HCT116 (cell line): Measurements from ENCODE around the gene MSI2. TPM values are rescaled to one million over a fixed set of nuclear protein-coding genes. Genes with fewer than 3 reads are reported as not detected.

Experiments used
- ATAC-seq: fragments of 200-7000 bp; cut with Tn5 transposase; 2 replicates; pipeline ENCODE4 v1.9.1; 2020; ENCODE audit warnings: mild to moderate bottlenecking, moderate library complexity
- BruUV-seq: library from RNA; stranded (reverse); fragments of 400-500 nt; replicated peaks from 2 replicates; lab custom pipeline; 2021; lab: Mats Ljungman, UMichigan
- CTCF ChIA-PET: fragments of 300-600 bp; sonication (Branson Sonifier 250); formaldehyde crosslinking; loops from one replicate; lab custom pipeline; 2021; ENCODE audit warnings: antibody characterized with exemption; lab: Charles Lee
- POLR2A ChIA-PET: fragments of 300-600, 350-600 bp; sonication (Branson Sonifier 250); formaldehyde crosslinking; loops from one replicate; lab custom pipeline; 2021; ENCODE audit warnings: antibody characterized with exemption; lab: Charles Lee
- RAD21 ChIA-PET, 2 experiments: fragments of 300-600 bp; sonication (Branson Sonifier 250); formaldehyde crosslinking; loops; one replicate each; lab custom pipeline; 2023; ENCODE audit warnings: low total read pairs in 2 of 2; ENCODE audit not compliant: uncharacterized antibody in 2 of 2, unreplicated experiment in 2 of 2, low non-redundant PET in 1 of 2; lab: Charles Lee
- DNase-seq: peaks from one replicate; pipeline ENCODE4 v3.0.0-alpha.2; 2010; ENCODE audit warnings: low read depth, low spot score
- H2AFZ ChIP-seq: fragments of 200-600 bp; shearing (Covaris generic), sonication (generic); 2 replicates; pipeline ENCODE4 v1.6.1; 2017; ENCODE audit warnings: low read depth, mixed run types, mixed read lengths, antibody characterized with exemption, low read length; ENCODE audit not compliant: poor library complexity, severe bottlenecking
- H3K27ac ChIP-seq: 2 replicates; pipeline ENCODE4 v1.5.1; 2012; ENCODE audit warnings: low read depth, low read length
- H3K27me3 ChIP-seq: fragments of 200-600 bp; sonication (generic); 2 replicates; pipeline ENCODE4 v1.6.1; 2016; ENCODE audit warnings: mixed run types, low read length, mixed read lengths; ENCODE audit not compliant: insufficient read depth
- H3K36me3 ChIP-seq, 2 experiments: fragments of 200-500 bp in 1 of 2; fragments of 200-600 bp in 1 of 2; sonication (Bioruptor generic) in 1 of 2; sonication (generic) in 1 of 2; 2 replicates each; pipeline versions ENCODE4 v1.5.1 to v1.6.1; 2014 to 2016; ENCODE audit warnings: low read length in 2 of 2, inconsistent platforms in 1 of 2, mixed read lengths in 1 of 2, mixed run types in 1 of 2; ENCODE audit not compliant: insufficient read depth in 2 of 2, control insufficient read depth in 1 of 2
- H3K4me1 ChIP-seq, 2 experiments: fragments of 200-600 bp in 1 of 2; sonication (generic) in 1 of 2; 2 replicates each; pipeline versions ENCODE4 v1.5.1 to v1.6.1; 2012 to 2017; ENCODE audit warnings: low read length in 2 of 2, inconsistent platforms in 1 of 2, mild to moderate bottlenecking in 1 of 2, mixed read lengths in 1 of 2, mixed run types in 1 of 2, moderate library complexity in 1 of 2; ENCODE audit not compliant: insufficient read depth in 2 of 2, control insufficient read depth in 1 of 2
- H3K4me2 ChIP-seq: fragments of 200-600 bp; sonication (generic); 2 replicates; pipeline ENCODE4 v1.6.1; 2017; ENCODE audit warnings: mixed run types, low read length, mixed read lengths
- H3K4me3 ChIP-seq, 2 experiments: fragments of 200-600 bp in 1 of 2; sonication (generic) in 1 of 2; replicated peaks in 1 of 2; 2 replicates each; pipeline ENCODE4 v1.5.1; 2011 to 2016; ENCODE audit warnings: low read length in 2 of 2, control low read depth in 1 of 2, low read depth in 1 of 2, mild to moderate bottlenecking in 1 of 2, mixed read lengths in 1 of 2, mixed run types in 1 of 2
- H3K79me2 ChIP-seq: fragments of 200-600 bp; sonication (generic); 2 replicates; pipeline ENCODE4 v1.6.1; 2017; ENCODE audit warnings: mild to moderate bottlenecking, mixed run types, low read length, moderate library complexity, mixed read lengths; ENCODE audit not compliant: insufficient read depth
- H3K9ac ChIP-seq: fragments of 200-600 bp; sonication (generic); 2 replicates; pipeline ENCODE4 v1.6.1; 2016; ENCODE audit warnings: low read length, mixed read lengths
- H3K9me2 ChIP-seq: fragments of 200-600 bp; sonication (generic), shearing (Covaris generic); 2 replicates; pipeline ENCODE4 v1.6.1; 2017; ENCODE audit warnings: mixed run types, mild to moderate bottlenecking, moderate library complexity; ENCODE audit not compliant: insufficient read depth
- H3K9me3 ChIP-seq, 2 experiments: fragments of 200-500 bp in 1 of 2; fragments of 200-600 bp in 1 of 2; sonication (Bioruptor generic) in 1 of 2; sonication (generic) in 1 of 2; 2 replicates each; pipeline ENCODE4 v1.6.1; 2014 to 2017; ENCODE audit warnings: low read length in 2 of 2, mixed read lengths in 2 of 2, inconsistent platforms in 1 of 2, low read depth in 1 of 2, mild to moderate bottlenecking in 1 of 2, mixed run types in 1 of 2, moderate library complexity in 1 of 2; ENCODE audit not compliant: control insufficient read depth in 1 of 2, insufficient read depth in 1 of 2
- H4K20me1 ChIP-seq: fragments of 200-600 bp; sonication (generic), shearing (Covaris generic); 2 replicates; pipeline ENCODE4 v1.6.1; 2017; ENCODE audit warnings: mixed run types, mild to moderate bottlenecking, moderate library complexity; ENCODE audit not compliant: insufficient read depth
- ATF3 ChIP-seq: IDR thresholded peaks from 2 replicates; pipeline ENCODE4 v1.6.1; 2012
- CBX3 ChIP-seq: IDR thresholded peaks from 2 replicates; pipeline ENCODE4 v1.6.1; 2012; ENCODE audit warnings: low read depth
- CEBPB ChIP-seq: IDR thresholded peaks from 2 replicates; pipeline ENCODE4 v1.6.1; 2012; ENCODE audit warnings: low read depth
- CTCF ChIP-seq, 3 experiments: fragments of 200-600 bp in 1 of 3; sonication (generic) in 1 of 3; IDR thresholded peaks in 2 of 3; conservative IDR thresholded peaks in 1 of 3; 2 replicates each; pipeline ENCODE4 v1.5.1; 2012 to 2017; ENCODE audit warnings: low read depth in 2 of 3, low read length in 2 of 3, antibody characterized with exemption in 1 of 3, borderline replicate concordance in 1 of 3, control low read depth in 1 of 3, mild to moderate bottlenecking in 1 of 3, mixed read lengths in 1 of 3, mixed run types in 1 of 3, moderate library complexity in 1 of 3; ENCODE audit not compliant: insufficient read depth in 1 of 3
- ELF1 ChIP-seq: IDR thresholded peaks from 2 replicates; pipeline ENCODE4 v1.6.1; 2012; ENCODE audit warnings: low read depth, borderline replicate concordance
- EZH2 ChIP-seq: fragments of 200-600 bp; sonication (generic); IDR thresholded peaks from 2 replicates; pipeline ENCODE4 v1.6.1; 2017; ENCODE audit warnings: antibody characterized with exemption, mixed run types
- EZH2phosphoT487 ChIP-seq: fragments of 200-600 bp; IDR thresholded peaks from 2 replicates; pipeline ENCODE4 v1.6.1; 2018; ENCODE audit warnings: antibody characterized with exemption, borderline replicate concordance
- JUND ChIP-seq: IDR thresholded peaks from 2 replicates; pipeline ENCODE4 v1.6.1; 2012
- POLR2A ChIP-seq: IDR thresholded peaks from 2 replicates; pipeline ENCODE4 v1.7.0; 2011; ENCODE audit warnings: borderline replicate concordance; ENCODE audit not compliant: insufficient read depth, insufficient read length; ENCODE audit errors: extremely low read depth
- POLR2AphosphoS5 ChIP-seq: IDR thresholded peaks from 2 replicates; pipeline ENCODE4 v1.6.1; 2011; ENCODE audit warnings: mild to moderate bottlenecking, low read depth, low read length, moderate library complexity
- RAD21 ChIP-seq: IDR thresholded peaks from 2 replicates; pipeline ENCODE4 v1.6.1; 2012; ENCODE audit warnings: low read depth, mild to moderate bottlenecking
- SIN3A ChIP-seq: IDR thresholded peaks from 2 replicates; pipeline ENCODE4 v1.6.1; 2012; ENCODE audit warnings: low read depth
- SP1 ChIP-seq: IDR thresholded peaks from 2 replicates; pipeline ENCODE4 v1.6.1; 2012; ENCODE audit warnings: low read depth
- YY1 ChIP-seq: IDR thresholded peaks from 2 replicates; pipeline ENCODE4 v1.6.1; 2011; ENCODE audit warnings: low read length, low read depth, moderate library complexity, mild to moderate bottlenecking; ENCODE audit not compliant: insufficient replicate concordance; ENCODE audit errors: extremely low read depth
- ZFX ChIP-seq: fragments of 450-650 bp; IDR thresholded peaks from 2 replicates; pipeline ENCODE4 v1.6.1; 2017
- ZNF274 ChIP-seq: fragments of 200-500 bp; sonication (Bioruptor generic); IDR thresholded peaks from 2 replicates; pipeline ENCODE4 v1.6.1; 2014; ENCODE audit warnings: mild to moderate bottlenecking, low read depth, low read length, inconsistent platforms
- intact Hi-C: fragments of 100-400 bp; cut with micrococcal nuclease; formaldehyde crosslinking; loops from 2 replicates; pipeline ENCODE4 v1.10.0; 2022
- total RNA-seq: library from RNA; stranded (reverse); gene quantifications from one replicate; pipeline ENCODE4 v1.2.1, GENCODE V29; 2021; ENCODE audit not compliant: unreplicated experiment

Gene MSI2
- total RNA-seq, 1 experiment from 2014 or later: 137 TPM

DNA sequence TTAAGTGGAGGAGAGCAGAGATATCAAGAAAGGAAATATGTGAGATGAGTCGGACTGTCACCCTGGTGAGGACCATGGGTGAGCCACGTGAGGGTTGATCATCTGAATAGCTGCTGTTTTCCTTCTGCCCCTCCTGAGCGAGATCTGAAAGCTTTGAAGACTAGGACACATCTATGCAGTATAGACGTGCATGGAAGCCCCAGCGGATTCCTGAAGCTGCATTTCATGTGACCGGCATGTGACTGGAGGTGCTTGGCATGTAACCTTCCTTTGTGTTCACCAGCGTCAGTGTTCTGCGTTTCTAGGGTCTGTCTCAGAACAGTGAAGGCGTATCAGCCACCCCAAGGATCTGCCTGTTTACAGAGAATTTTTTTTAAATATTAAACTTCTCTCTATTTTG, 75.1 kb downstream of the MSI2 start (continued):
- TF ChIP-seq CTCF (IDR thresholded peaks at IDR 0.05 in 2 of 3, conservative IDR thresholded peaks at IDR 0.05 in 1 of 3; ENCODE audit: borderline replicate concordance in 1 of 3, insufficient read depth in 1 of 3, low read depth in 2 of 3, low read length in 2 of 3) (no peak), RAD21 (no peak), ATF3 (no peak), SP1 (no peak), ZNF274 (no peak), SIN3A (no peak), ELF1 (no peak), CEBPB (no peak)

DNA sequence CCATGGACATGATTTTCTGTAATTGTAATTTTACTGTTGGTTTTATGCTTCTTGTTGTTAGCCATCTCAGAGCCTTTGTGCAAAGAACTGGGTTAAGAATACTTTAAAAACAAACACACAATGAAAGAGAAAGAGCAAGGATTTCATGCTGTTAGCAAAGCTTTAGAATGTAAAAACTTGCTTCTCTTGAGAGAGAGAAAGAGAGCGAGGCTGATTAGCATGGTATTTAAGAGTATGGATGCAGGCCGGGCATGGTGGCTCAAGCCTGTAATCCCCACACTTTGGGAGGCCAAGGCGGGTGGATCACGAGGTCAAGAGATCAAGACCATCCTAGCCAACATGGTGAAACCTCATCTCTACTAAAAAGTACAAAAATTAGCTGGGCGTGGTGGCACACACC, 76.2 kb downstream of the MSI2 start:
- intact Hi-C loops: no loop called here
- RAD21 ChIA-PET: no interaction called here
- no TSS peak for BruUV-seq
- Histone ChIP-seq H2AFZ (no peak overlapping the region), H3K4me3 (no peak overlapping the region), H3K9me3 (no peaks in the 10 kb centered on the region), H4K20me1 (no peaks in the 10 kb centered on the region), H3K9ac (no peak overlapping the region), H3K9me2 (no peaks in the 10 kb centered on the region), H3K36me3 (0 out of 4 replicates have a peak, but pooled peaks cover 0 to 3% of the 10 kb centered on the region in 2 experiments), H3K4me2 (no peak overlapping the region), H3K27me3 (no peaks in the 10 kb centered on the region), H3K4me1 (peaks cover 9 to 10% of the 10 kb centered on the region in 2 experiments; a peak in 2 of 4 replicates), H3K27ac (no peak overlapping the region), H3K79me2 (peaks cover 27% of the 10 kb centered on the region)
- ATAC-seq (no peak), DNase-seq (no peak)
- POLR2A ChIA-PET: no interaction called here
- TF ChIP-seq EZH2 (no peak), RAD21 (no peak), POLR2A (no peak), SP1 (no peak), YY1 (no peak), ZFX (no peak), ELF1 (no peak), CBX3 (no peak), CEBPB (no peak), SIN3A (no peak), EZH2phosphoT487 (no peak), ATF3 (no peak), POLR2AphosphoS5 (no peak), ZNF274 (no peak), JUND (no peak)
- CTCF ChIA-PET: no interaction called here
